AG04450 (cell line): ENCODE data around the gene ITPK1. TPM values are rescaled to one million over a fixed set of nuclear protein-coding genes. Genes with fewer than 3 reads are reported as not detected.

ENCODE experiments used
- CTCF ChIA-PET: fragments of 300-600, 350-600 bp; formaldehyde crosslinking; extraction: SDS; loops from one replicate; lab custom pipeline; 2022; ENCODE audit warnings: antibody characterized with exemption, inconsistent platforms; lab: Charles Lee
- POLR2A ChIA-PET: fragments of 350-600 bp; formaldehyde crosslinking; extraction: SDS; loops from one replicate; lab custom pipeline; 2021; ENCODE audit warnings: antibody characterized with exemption, inconsistent platforms; lab: Yijun Ruan, JAX
- DNase-seq: peaks from one replicate; pipeline ENCODE4 v3.0.0-alpha.2; 2011; ENCODE audit warnings: low read depth, low spot score
- H3K27ac ChIP-seq: one replicate; pipeline ENCODE4 v1.5.1; 2012; ENCODE audit warnings: low read depth, low read length, control low read depth
- H3K27me3 ChIP-seq: one replicate; pipeline ENCODE4 v1.6.0; 2012; ENCODE audit warnings: low read length; ENCODE audit not compliant: control insufficient read depth, insufficient read depth
- H3K4me3 ChIP-seq: 2 replicates; pipeline ENCODE4 v1.5.1; 2011; ENCODE audit warnings: mild to moderate bottlenecking, low read depth, low read length, control low read depth
- H3K9me3 ChIP-seq: 2 replicates; pipeline ENCODE4 v1.5.1; 2012; ENCODE audit warnings: low read length; ENCODE audit not compliant: control insufficient read depth, insufficient read depth
- CTCF ChIP-seq: IDR thresholded peaks from 2 replicates; pipeline ENCODE4 v1.5.1; 2011; ENCODE audit warnings: low read depth, low read length, control low read depth, inconsistent platforms
- polyA plus RNA-seq: library from polyadenylated mRNA; depleted of rRNA; stranded (reverse); fragments of >200 nt; gene quantifications from 2 replicates; pipeline ENCODE4 v1.2.3, GENCODE V29; 2011

ITPK1 gene
- polyA plus RNA-seq, 1 experiment, result 13.6 TPM

- no peak overlapping the region for H3K4me3 ChIP-seq
- no peak overlapping the region for H3K27ac ChIP-seq
- no peak for DNase-seq
- ChIA-PET POLR2A (no interaction called here), CTCF (no interaction called here)
- H3K27me3 ChIP-seq, result peaks cover 18% of the 10 kb centered on the region
- H3K9me3 ChIP-seq, result no peaks in the 10 kb centered on the region
- TF ChIP-seq CTCF, result no peak
Measured at GRCh38 chr14:92922155-92922735, 193.5 kb downstream of the ITPK1 start.

- H3K27ac ChIP-seq, result no peak overlapping the region
- TF ChIP-seq CTCF, result no peak
- CTCF ChIA-PET, result no interaction called here
Measured at GRCh38 chr14:92920001-92920400, 195.7 kb downstream of the ITPK1 start.

GRCh38 chr14:92917956-92918355, 197.8 kb downstream of the ITPK1 start:
- H3K27ac ChIP-seq, result no peak overlapping the region
- no peak overlapping the region for H3K4me3 ChIP-seq
- peaks cover 6% of the 10 kb centered on the region for H3K27me3 ChIP-seq
- CTCF ChIA-PET, result no interaction called here
- DNase-seq, result no peak
- TF ChIP-seq CTCF, result no peak
- POLR2A ChIA-PET, result no interaction called here
- H3K9me3 ChIP-seq, result no peaks in the 10 kb centered on the region

More at GRCh38 chr14:92920001-92920400, 195.7 kb downstream of the ITPK1 start:
- Histone ChIP-seq H3K27me3 (peaks cover 18% of the 10 kb centered on the region), H3K9me3 (no peaks in the 10 kb centered on the region), H3K4me3 (no peak overlapping the region)
- POLR2A ChIA-PET, result no interaction called here
- no peak for DNase-seq

GRCh38 chr14:92917041-92917940, 198.4 kb downstream of the ITPK1 start:
- no peak for TF ChIP-seq CTCF
- no peaks in the 10 kb centered on the region; the same call in 1 of the 2 replicates for H3K9me3 ChIP-seq
- ChIA-PET CTCF (no interaction called here), POLR2A (no interaction called here)
- DNase-seq, result no peak
- peaks cover 2% of the 10 kb centered on the region for H3K27me3 ChIP-seq
- no peak overlapping the region for H3K27ac ChIP-seq
- no peak overlapping the region for H3K4me3 ChIP-seq

- CTCF ChIA-PET, result no interaction called here
- no peaks in the 10 kb centered on the region; the same call in 1 of the 2 replicates for H3K9me3 ChIP-seq
- POLR2A ChIA-PET, result no interaction called here
- H3K27ac ChIP-seq, result no peak overlapping the region
- DNase-seq, result no peak
- H3K27me3 ChIP-seq, result no peaks in the 10 kb centered on the region
- TF ChIP-seq CTCF, result no peak
- no peak overlapping the region for H3K4me3 ChIP-seq
Measured at GRCh38 chr14:92916201-92916600, 199.5 kb downstream of the ITPK1 start.
